ENCODE measurements around the gene GALNT7. TPM values are rescaled to one million over a fixed set of nuclear protein-coding genes. Genes with fewer than 3 reads are reported as not detected.

Gene GALNT7
- polyA plus RNA-seq, 3 donors, result 12.3 to 29.0 (median 19.7) TPM

DNA sequence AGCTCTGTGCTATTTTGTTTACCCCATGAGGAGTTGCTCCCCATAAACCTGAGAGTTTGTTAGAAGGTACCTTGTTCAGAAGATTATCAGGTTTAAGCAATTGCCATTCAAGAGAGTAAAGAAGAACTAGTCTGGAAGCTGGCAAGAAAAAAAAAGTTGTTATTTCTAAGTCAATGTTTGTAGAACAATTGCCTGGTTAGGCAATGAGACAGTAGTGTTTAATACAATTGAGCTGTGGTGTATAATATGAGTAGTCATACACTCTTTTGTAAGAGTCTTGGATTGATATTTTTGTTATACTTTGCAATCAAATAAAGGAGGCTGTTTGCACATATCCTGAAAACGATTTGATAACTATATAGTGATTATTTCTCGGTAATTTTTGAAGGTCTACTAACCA is 44.7 kb downstream of the GALNT7 start:
- no peak for TF ChIP-seq CTCF (IDR thresholded peaks at IDR 0.05)
- no peak overlapping the region for H3K4me3 ChIP-seq (replicated peaks in 1 of 3; ENCODE audit: low read depth in 2 of 3, low read length in 3 of 3)
- H3K27me3 ChIP-seq (ENCODE audit: control insufficient read depth in 2 of 2, insufficient read depth in 2 of 2, low read length in 2 of 2), result no peaks in the 10 kb centered on the region
- H3K9me3 ChIP-seq (replicated peaks in 1 of 2; ENCODE audit: control insufficient read depth in 1 of 2, insufficient read depth in 1 of 2, low read length in 2 of 2), result no peaks in the 10 kb centered on the region
- no peak overlapping the region for H3K9ac ChIP-seq (ENCODE audit: insufficient read depth, low read length, poor library complexity, severe bottlenecking)
- no peaks in the 10 kb centered on the region for H3K4me1 ChIP-seq (ENCODE audit: control insufficient read depth in 1 of 2, insufficient read depth in 2 of 2, low read length in 2 of 2)
- no peak overlapping the region for H3K4me2 ChIP-seq (replicated peaks; ENCODE audit: extremely low read depth, low read length, poor library complexity, severe bottlenecking)
- no peaks in the 10 kb centered on the region for H3K9me3 Mint-ChIP-seq
- H3K4me3 Mint-ChIP-seq, result no peak overlapping the region
- no peak overlapping the region for H2AFZ ChIP-seq (ENCODE audit: insufficient read depth, low read depth, low read length, poor library complexity, severe bottlenecking)
- no peak overlapping the region for H3K27ac Mint-ChIP-seq
- DNase-seq, result no peak
- H3K27ac ChIP-seq (ENCODE audit: low read depth in 1 of 2, low read length in 2 of 2), result no peak overlapping the region
- peaks cover 5% of the 10 kb centered on the region for H3K4me1 Mint-ChIP-seq
- peaks cover 52% of the 10 kb centered on the region for H4K20me1 ChIP-seq (ENCODE audit: insufficient read depth, low read length)
- H3K36me3 Mint-ChIP-seq, result peaks cover 17 to 20% of the 10 kb centered on the region in 2 donors
- H3K27me3 Mint-ChIP-seq (ENCODE audit: low read depth in 3 of 3), result no peaks in the 10 kb centered on the region
- H3K79me2 ChIP-seq (ENCODE audit: insufficient read depth, low read length), result peaks cover 82% of the 10 kb centered on the region
- intact Hi-C loops (cut with micrococcal nuclease), result no loop called here
- H3K36me3 ChIP-seq (replicated peaks in 1 of 2; ENCODE audit: control insufficient read depth in 1 of 2, insufficient read depth in 2 of 2, low read length in 2 of 2), result peaks cover 2 to 8% of the 10 kb centered on the region in 2 donors
- no CpG with 5 or more reads among the region's 2 CpGs for WGBS (ENCODE audit: insufficient coverage)

- Histone ChIP-seq H3K4me2 (replicated peaks; ENCODE audit: extremely low read depth, low read length, poor library complexity, severe bottlenecking) (no peak overlapping the region), H3K79me2 (ENCODE audit: insufficient read depth, low read length) (peaks cover 82% of the 10 kb centered on the region), H3K36me3 (replicated peaks in 1 of 2; ENCODE audit: control insufficient read depth in 1 of 2, insufficient read depth in 2 of 2, low read length in 2 of 2) (peaks cover 2 to 8% of the 10 kb centered on the region in 2 donors), H3K9me3 (replicated peaks in 1 of 2; ENCODE audit: control insufficient read depth in 1 of 2, insufficient read depth in 1 of 2, low read length in 2 of 2) (no peaks in the 10 kb centered on the region), H3K27ac (ENCODE audit: low read depth in 1 of 2, low read length in 2 of 2) (no peak overlapping the region), H3K9ac (ENCODE audit: insufficient read depth, low read length, poor library complexity, severe bottlenecking) (no peak overlapping the region), H2AFZ (ENCODE audit: insufficient read depth, low read depth, low read length, poor library complexity, severe bottlenecking) (no peak overlapping the region), H3K4me1 (ENCODE audit: control insufficient read depth in 1 of 2, insufficient read depth in 2 of 2, low read length in 2 of 2) (no peaks in the 10 kb centered on the region), H3K4me3 (replicated peaks in 1 of 3; ENCODE audit: low read depth in 2 of 3, low read length in 3 of 3) (no peak overlapping the region), H3K27me3 (ENCODE audit: control insufficient read depth in 2 of 2, insufficient read depth in 2 of 2, low read length in 2 of 2) (no peaks in the 10 kb centered on the region), H4K20me1 (ENCODE audit: insufficient read depth, low read length) (peaks cover 54% of the 10 kb centered on the region)
- no peaks in the 10 kb centered on the region for H3K27me3 Mint-ChIP-seq (ENCODE audit: low read depth in 3 of 3)
- H3K4me3 Mint-ChIP-seq, result no peak overlapping the region
- intact Hi-C loops (cut with micrococcal nuclease), result no loop called here
- H3K27ac Mint-ChIP-seq, result no peak overlapping the region
- H3K36me3 Mint-ChIP-seq, result peaks cover 14 to 17% of the 10 kb centered on the region in 2 donors
- peaks cover 7% of the 10 kb centered on the region for H3K4me1 Mint-ChIP-seq
- TF ChIP-seq CTCF (IDR thresholded peaks at IDR 0.05), result no peak
- no peak for DNase-seq
- no CpG with 5 or more reads among the region's 1 CpG for WGBS (ENCODE audit: insufficient coverage)
- peaks cover 0 to 2% (median 0%) of the 10 kb centered on the region in 7 donors for H3K9me3 Mint-ChIP-seq
Measured at GRCh38 chr4:173214231-173214630, 45.6 kb downstream of the GALNT7 start.
